PC-9 (cell line): ENCODE measurements around the gene TNP2.

ENCODE experiments used
- EZH2 ChIP-seq: fragments of 200-600 bp; sonication (generic); IDR thresholded peaks from 2 replicates; pipeline ENCODE4 v1.8.0; 2017; ENCODE audit warnings: antibody characterized with exemption, low read depth
- TF ChIP-seq, protein P1 (sequence below): fragments of 200-600 bp; sonication (generic); conservative IDR thresholded peaks from 2 replicates; pipeline ENCODE4 v1.6.1; 2017; ENCODE audit warnings: mixed run types, antibody characterized with exemption, mild to moderate bottlenecking, moderate library complexity

DNA sequence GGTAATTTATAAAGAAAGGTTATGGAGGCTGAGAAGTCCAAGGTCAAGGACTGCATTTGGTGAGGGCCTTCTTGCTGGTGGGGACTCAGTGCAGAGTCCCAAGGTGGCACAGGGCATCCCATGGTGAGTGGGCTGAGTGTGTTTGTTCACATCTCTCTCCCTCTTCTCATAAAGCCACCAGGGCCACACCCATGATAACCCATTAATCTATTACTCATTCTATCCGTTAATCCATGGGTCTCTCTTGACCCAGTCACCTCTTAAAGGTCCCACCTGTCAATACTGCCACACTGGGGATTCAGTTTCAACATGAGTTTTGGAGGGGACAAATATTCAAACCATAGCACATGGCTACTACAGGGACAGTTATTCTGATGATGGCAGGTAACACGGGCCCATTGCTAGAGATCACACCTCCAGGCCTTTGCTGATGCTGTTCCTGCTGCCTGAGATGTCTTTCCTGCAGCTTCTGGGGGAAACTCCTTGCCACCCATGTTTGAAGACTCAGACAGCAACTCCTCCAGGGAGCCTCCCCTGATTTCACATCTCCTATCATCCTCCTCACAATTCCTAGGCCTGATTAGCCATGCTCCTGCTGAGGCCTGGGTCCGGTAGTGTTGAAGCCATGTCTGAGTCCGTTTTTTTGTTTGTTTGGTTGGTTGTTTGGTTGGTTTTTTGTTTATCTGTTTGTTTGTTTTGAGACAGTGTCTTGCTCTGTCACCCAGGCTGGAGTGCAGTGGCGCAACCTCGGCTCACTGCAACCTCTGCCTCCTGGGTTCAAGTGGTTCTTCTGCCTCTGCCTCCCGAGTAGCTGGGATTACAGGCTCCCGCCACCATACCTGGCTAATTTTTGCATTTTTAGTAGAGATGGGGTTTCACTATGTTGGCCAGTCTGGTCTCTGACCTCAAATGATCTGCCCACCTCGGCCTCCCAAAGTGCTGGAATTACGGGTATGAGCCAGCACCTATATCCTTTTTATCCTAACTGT, 29.2 kb downstream of the TNP2 start:
- TF ChIP-seq, protein P1, sequence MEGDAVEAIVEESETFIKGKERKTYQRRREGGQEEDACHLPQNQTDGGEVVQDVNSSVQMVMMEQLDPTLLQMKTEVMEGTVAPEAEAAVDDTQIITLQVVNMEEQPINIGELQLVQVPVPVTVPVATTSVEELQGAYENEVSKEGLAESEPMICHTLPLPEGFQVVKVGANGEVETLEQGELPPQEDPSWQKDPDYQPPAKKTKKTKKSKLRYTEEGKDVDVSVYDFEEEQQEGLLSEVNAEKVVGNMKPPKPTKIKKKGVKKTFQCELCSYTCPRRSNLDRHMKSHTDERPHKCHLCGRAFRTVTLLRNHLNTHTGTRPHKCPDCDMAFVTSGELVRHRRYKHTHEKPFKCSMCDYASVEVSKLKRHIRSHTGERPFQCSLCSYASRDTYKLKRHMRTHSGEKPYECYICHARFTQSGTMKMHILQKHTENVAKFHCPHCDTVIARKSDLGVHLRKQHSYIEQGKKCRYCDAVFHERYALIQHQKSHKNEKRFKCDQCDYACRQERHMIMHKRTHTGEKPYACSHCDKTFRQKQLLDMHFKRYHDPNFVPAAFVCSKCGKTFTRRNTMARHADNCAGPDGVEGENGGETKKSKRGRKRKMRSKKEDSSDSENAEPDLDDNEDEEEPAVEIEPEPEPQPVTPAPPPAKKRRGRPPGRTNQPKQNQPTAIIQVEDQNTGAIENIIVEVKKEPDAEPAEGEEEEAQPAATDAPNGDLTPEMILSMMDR, result no peak
- TF ChIP-seq EZH2, result no peak
